Esophagus muscularis mucosa (tissue), 3 donors: ENCODE measurements around the gene TMEM185A.

Source experiments
- POLR2A ChIP-seq: fragments of 450-650 bp; IDR thresholded peaks from one replicate; pipeline ENCODE4 v1.6.1; 2017; ENCODE audit warnings: antibody characterized with exemption, moderate library complexity, mild to moderate bottlenecking, low read depth
- TF ChIP-seq, protein P1 (sequence below), 3 experiments: fragments of 200-600 bp in 2 of 3; fragments of 450-650 bp in 1 of 3; sonication (generic) in 2 of 3; IDR thresholded peaks; one replicate each; pipeline ENCODE4 v1.5.1; 2017 to 2019; ENCODE audit warnings: antibody characterized with exemption in 3 of 3, mild to moderate bottlenecking in 2 of 3, moderate library complexity in 1 of 3

- no peak for TF ChIP-seq POLR2A
- TF ChIP-seq, protein P1, sequence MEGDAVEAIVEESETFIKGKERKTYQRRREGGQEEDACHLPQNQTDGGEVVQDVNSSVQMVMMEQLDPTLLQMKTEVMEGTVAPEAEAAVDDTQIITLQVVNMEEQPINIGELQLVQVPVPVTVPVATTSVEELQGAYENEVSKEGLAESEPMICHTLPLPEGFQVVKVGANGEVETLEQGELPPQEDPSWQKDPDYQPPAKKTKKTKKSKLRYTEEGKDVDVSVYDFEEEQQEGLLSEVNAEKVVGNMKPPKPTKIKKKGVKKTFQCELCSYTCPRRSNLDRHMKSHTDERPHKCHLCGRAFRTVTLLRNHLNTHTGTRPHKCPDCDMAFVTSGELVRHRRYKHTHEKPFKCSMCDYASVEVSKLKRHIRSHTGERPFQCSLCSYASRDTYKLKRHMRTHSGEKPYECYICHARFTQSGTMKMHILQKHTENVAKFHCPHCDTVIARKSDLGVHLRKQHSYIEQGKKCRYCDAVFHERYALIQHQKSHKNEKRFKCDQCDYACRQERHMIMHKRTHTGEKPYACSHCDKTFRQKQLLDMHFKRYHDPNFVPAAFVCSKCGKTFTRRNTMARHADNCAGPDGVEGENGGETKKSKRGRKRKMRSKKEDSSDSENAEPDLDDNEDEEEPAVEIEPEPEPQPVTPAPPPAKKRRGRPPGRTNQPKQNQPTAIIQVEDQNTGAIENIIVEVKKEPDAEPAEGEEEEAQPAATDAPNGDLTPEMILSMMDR (IDR thresholded peaks at IDR 0.05), result no peak
Measured at GRCh38 chrX:149570668-149571067, 60.9 kb downstream of the TMEM185A start.
